GM21447 (cell line): Measurements from ENCODE around the gene GTF2F2.

ENCODE experiments used
- ATAC-seq: cut with Tn5 transposase; IDR thresholded peaks from one replicate; pipeline ENCODE4 v1.9.1; 2021; ENCODE audit not compliant: unreplicated experiment

GTF2F2 gene

DNA sequence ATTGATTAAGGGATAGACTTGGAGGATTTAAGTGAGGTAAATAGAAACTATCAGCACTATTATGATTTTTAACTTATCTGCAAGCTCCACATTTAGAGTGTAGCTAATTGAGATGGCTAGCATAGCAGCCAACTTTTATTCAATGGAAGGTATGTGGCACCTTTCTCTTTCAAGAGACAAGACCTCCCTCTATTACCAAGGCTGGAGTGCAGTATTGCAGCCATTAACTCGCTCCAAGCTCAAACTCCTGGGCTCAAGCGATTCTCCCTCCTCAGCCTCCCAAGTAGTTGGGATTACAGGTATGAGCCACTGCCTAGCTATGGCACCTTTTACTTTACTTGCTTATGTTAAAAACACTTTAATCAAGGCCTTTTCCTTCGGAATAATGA, 212.5 kb downstream of the GTF2F2 start:
- no peak for ATAC-seq

DNA sequence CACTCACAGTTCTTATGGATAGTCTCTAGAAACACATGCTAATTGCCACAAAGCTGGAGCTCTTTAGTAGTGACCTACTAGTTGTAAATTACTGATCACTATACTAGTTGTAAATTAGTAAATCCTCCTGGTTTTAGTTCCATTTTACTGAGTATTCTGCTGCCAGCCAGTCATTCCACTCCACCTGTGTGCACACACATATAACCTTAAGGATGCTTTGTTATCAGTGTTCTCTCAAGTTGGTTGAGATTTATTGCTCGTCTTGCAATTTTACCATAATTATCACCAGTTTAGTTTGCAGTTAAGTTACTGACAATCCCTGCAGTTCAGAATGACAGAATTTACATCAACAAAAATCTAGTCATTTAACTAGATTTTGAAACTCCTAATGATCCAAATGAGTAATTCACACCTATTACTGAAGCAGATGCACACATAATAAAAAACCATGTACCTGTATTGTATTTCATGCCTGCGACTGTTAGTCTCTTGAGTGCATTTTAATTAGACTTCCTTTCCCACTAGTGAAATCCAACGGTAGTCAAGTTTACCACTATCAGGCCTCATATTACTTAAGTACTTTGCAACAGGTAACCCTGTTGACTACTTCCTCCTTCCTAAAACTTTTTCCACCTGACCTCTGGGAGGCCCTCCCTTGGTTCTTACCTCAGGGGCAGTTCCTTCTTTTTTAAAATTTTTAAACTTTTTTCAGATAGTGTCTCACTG, 213.1 kb downstream of the GTF2F2 start:
- ATAC-seq: no peak
